ENCODE data around the gene DOCK4.

DNA sequence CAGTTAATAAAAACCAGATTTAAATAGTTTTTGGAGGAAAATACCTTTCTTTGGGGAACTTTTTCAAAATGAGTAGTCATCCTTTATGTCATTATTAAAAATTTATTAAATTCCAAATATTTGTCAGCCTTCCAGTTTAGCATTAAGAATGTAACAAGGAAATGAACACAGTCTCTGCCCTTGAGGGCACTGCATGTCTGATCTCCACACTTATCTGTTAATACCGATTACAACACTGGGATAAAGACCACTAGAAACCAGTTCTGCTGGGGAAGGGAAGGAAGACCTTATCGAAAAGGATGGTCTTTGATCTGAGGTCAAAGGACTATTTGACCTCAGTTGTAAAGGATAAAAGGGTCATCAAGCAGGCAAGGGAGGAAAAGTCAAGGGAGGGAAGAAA lies 320.0 kb downstream of the DOCK4 start:
- TF ChIP-seq, protein P1, sequence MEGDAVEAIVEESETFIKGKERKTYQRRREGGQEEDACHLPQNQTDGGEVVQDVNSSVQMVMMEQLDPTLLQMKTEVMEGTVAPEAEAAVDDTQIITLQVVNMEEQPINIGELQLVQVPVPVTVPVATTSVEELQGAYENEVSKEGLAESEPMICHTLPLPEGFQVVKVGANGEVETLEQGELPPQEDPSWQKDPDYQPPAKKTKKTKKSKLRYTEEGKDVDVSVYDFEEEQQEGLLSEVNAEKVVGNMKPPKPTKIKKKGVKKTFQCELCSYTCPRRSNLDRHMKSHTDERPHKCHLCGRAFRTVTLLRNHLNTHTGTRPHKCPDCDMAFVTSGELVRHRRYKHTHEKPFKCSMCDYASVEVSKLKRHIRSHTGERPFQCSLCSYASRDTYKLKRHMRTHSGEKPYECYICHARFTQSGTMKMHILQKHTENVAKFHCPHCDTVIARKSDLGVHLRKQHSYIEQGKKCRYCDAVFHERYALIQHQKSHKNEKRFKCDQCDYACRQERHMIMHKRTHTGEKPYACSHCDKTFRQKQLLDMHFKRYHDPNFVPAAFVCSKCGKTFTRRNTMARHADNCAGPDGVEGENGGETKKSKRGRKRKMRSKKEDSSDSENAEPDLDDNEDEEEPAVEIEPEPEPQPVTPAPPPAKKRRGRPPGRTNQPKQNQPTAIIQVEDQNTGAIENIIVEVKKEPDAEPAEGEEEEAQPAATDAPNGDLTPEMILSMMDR (conservative IDR thresholded peaks at IDR 0.05): no peak
- TF ChIP-seq ZFX (IDR thresholded peaks at IDR 0.05): no peak

All from C4-2B (cell line).